T-helper 22 cell (primary cell): ENCODE results near the gene SERP2.

Source experiments
- DNase-seq: peaks from one replicate; pipeline ENCODE4 v3.0.0-alpha.2; 2020; ENCODE audit warnings: low read depth

Gene SERP2

GRCh38 chr13:44359983-44360375 is 13.6 kb upstream of the SERP2 start:
- no peak for DNase-seq

- DNase-seq, result no peak
These were observed 11.1 kb upstream of the SERP2 start for GRCh38 chr13:44362394-44363040.

- DNase-seq, result no peak
These were observed 9.8 kb upstream of the SERP2 start for GRCh38 chr13:44363631-44364344.

GRCh38 chr13:44364345-44365000 is 9.2 kb upstream of the SERP2 start:
- DNase-seq, result no peak

GRCh38 chr13:44365008-44365407 is 8.6 kb upstream of the SERP2 start:
- DNase-seq, result no peak

GRCh38 chr13:44365899-44366298 is 7.7 kb upstream of the SERP2 start:
- DNase-seq, result no peak

- DNase-seq, result no peak
These were observed 5.5 kb upstream of the SERP2 start for GRCh38 chr13:44368062-44368591.

- no peak for DNase-seq
These were observed 4.8 kb upstream of the SERP2 start for GRCh38 chr13:44368599-44369368.

GRCh38 chr13:44371421-44371820 is 2.2 kb upstream of the SERP2 start:
- DNase-seq, result no peak

- no peak for DNase-seq
These were observed 400 bp upstream of the SERP2 start for GRCh38 chr13:44373247-44373600.

GRCh38 chr13:44374348-44374712 is 706 bp downstream of the SERP2 start:
- DNase-seq, result no peak

GRCh38 chr13:44378277-44378676 is 4.7 kb downstream of the SERP2 start:
- DNase-seq, result no peak

- no peak for DNase-seq
These were observed 6.3 kb downstream of the SERP2 start for GRCh38 chr13:44379885-44380284.

GRCh38 chr13:44380404-44381165 is 7.0 kb downstream of the SERP2 start:
- no peak for DNase-seq

GRCh38 chr13:44382635-44383145 is 9.1 kb downstream of the SERP2 start:
- no peak for DNase-seq

GRCh38 chr13:44383945-44384344 is 10.3 kb downstream of the SERP2 start:
- no peak for DNase-seq

GRCh38 chr13:44384778-44385177 is 11.2 kb downstream of the SERP2 start:
- no peak for DNase-seq

GRCh38 chr13:44385401-44385800 is 11.8 kb downstream of the SERP2 start:
- DNase-seq, result no peak

GRCh38 chr13:44385847-44386246 is 12.2 kb downstream of the SERP2 start:
- DNase-seq, result no peak

GRCh38 chr13:44386913-44387556 is 13.4 kb downstream of the SERP2 start:
- no peak for DNase-seq
